Keratinocyte (primary cell): ENCODE results near the gene ANO7. TPM values are rescaled to one million over a fixed set of nuclear protein-coding genes. Genes with fewer than 3 reads are reported as not detected.

Experiments used
- DNase-seq: peaks from one replicate; pipeline ENCODE4 v3.0.0-alpha.2; 2011; ENCODE audit warnings: low read depth, missing footprints, low spot score
- FAIRE-seq: peaks from 2 replicates; lab custom pipeline; 2011; peaks lifted over from hg19 to GRCh38; lab: Jason Lieb, UNC
- H2AFZ ChIP-seq: 2 replicates; pipeline ENCODE4 v1.6.0; 2012; ENCODE audit warnings: low read length, control low read depth, inconsistent platforms; ENCODE audit not compliant: control insufficient read depth
- H3K27ac ChIP-seq: 2 replicates; pipeline ENCODE4 v1.5.1; 2011; ENCODE audit warnings: low read length; ENCODE audit not compliant: control insufficient read depth, insufficient read depth
- H3K27me3 ChIP-seq: 3 replicates; pipeline ENCODE4 v1.6.0; 2011; ENCODE audit warnings: low read length; ENCODE audit not compliant: control insufficient read depth, insufficient read depth; ENCODE audit errors: extremely low read depth
- H3K36me3 ChIP-seq, 2 experiments: 2 replicates in 1 of 2; 3 replicates in 1 of 2; pipeline ENCODE4 v1.5.1; 2011; ENCODE audit warnings: low read length in 2 of 2, mild to moderate bottlenecking in 1 of 2; ENCODE audit not compliant: control insufficient read depth in 2 of 2, insufficient read depth in 2 of 2; ENCODE audit errors: extremely low read depth in 1 of 2
- H3K4me1 ChIP-seq: 3 replicates; pipeline ENCODE4 v1.5.1; 2011; ENCODE audit warnings: low read length; ENCODE audit not compliant: control insufficient read depth, insufficient read depth; ENCODE audit errors: extremely low read depth
- H3K4me2 ChIP-seq: 3 replicates; pipeline ENCODE4 v1.6.0; 2011; ENCODE audit warnings: low read depth, low read length; ENCODE audit not compliant: control insufficient read depth, insufficient read depth; ENCODE audit errors: extremely low read depth
- H3K4me3 ChIP-seq, 3 experiments: fragments of 200-600 bp in 1 of 3; sonication (generic) in 1 of 3; 2 replicates in 2 of 3; 3 replicates in 1 of 3; pipeline ENCODE4 v1.5.1; 2011 to 2016; ENCODE audit warnings: low read length in 3 of 3, mild to moderate bottlenecking in 3 of 3, control low read depth in 2 of 3, inconsistent platforms in 1 of 3, low read depth in 1 of 3, mixed read lengths in 1 of 3, mixed run types in 1 of 3, moderate library complexity in 1 of 3; ENCODE audit not compliant: control insufficient read depth in 2 of 3, insufficient read depth in 2 of 3; ENCODE audit errors: extremely low read depth in 1 of 3
- H3K79me2 ChIP-seq: 2 replicates; pipeline ENCODE4 v1.6.0; 2012; ENCODE audit warnings: low read length; ENCODE audit not compliant: control insufficient read depth, insufficient read depth
- H3K9ac ChIP-seq: 3 replicates; pipeline ENCODE4 v1.6.0; 2011; ENCODE audit warnings: low read length; ENCODE audit not compliant: control insufficient read depth, insufficient read depth; ENCODE audit errors: extremely low read depth
- H3K9me1 ChIP-seq: 3 replicates; pipeline ENCODE4 v1.6.0; 2011; ENCODE audit warnings: low read length; ENCODE audit not compliant: control insufficient read depth, insufficient read depth; ENCODE audit errors: extremely low read depth
- H3K9me3 ChIP-seq: 2 replicates; pipeline ENCODE4 v1.5.1; 2012; ENCODE audit warnings: low read depth, low read length; ENCODE audit not compliant: control insufficient read depth
- H4K20me1 ChIP-seq: 3 replicates; pipeline ENCODE4 v1.6.0; 2011; ENCODE audit warnings: low read length; ENCODE audit not compliant: control insufficient read depth, insufficient read depth; ENCODE audit errors: extremely low read depth
- CTCF ChIP-seq, 3 experiments: IDR thresholded peaks in 1 of 3; conservative IDR thresholded peaks in 1 of 3; optimal IDR thresholded peaks in 1 of 3; 2 replicates in 2 of 3; 3 replicates in 1 of 3; pipeline versions ENCODE3 to v1.5.1; 2011; ENCODE audit warnings: low read length in 3 of 3, mild to moderate bottlenecking in 3 of 3, moderate library complexity in 2 of 3, control low read depth in 1 of 3, inconsistent platforms in 1 of 3; ENCODE audit not compliant: insufficient read depth in 2 of 3; ENCODE audit errors: extremely low read depth in 1 of 3
- EZH2 ChIP-seq: IDR thresholded peaks from one replicate; pipeline ENCODE4 v1.6.1; 2012; ENCODE audit warnings: inconsistent platforms, mild to moderate bottlenecking, low read length, moderate library complexity
- dilution Hi-C: fragments of 300-500 bp; cut with MboI; formaldehyde crosslinking; loops from one replicate; pipeline ENCODE4 v1.7.0; 2020; ENCODE audit warnings: low sequenced_read_pairs; ENCODE audit not compliant: extremely low pct_ligation_motif_present
- polyA plus RNA-seq, 5 experiments: library from polyadenylated mRNA; depleted of rRNA in 3 of 5; stranded (reverse) in 3 of 5; stranded (forward) in 1 of 5; unstranded in 1 of 5; fragments of >200 nt; gene quantifications; 1 replicate in 1 of 5; 2 replicates in 3 of 5; 3 replicates in 1 of 5; pipeline versions ENCODE4 v1.2.1 to v1.2.3, GENCODE V29; 2011 to 2012; ENCODE audit warnings: missing spikeins in 2 of 5, low read depth in 1 of 5, low replicate concordance in 1 of 5

The ANO7 gene
- polyA plus RNA-seq, 1 donor (not counting 4 experiments of a cell fraction or from before 2014, with no cell fraction given) = 0.14 TPM

GRCh38 chr2:241179899-241180298 lies 8.6 kb upstream of the ANO7 start:
- H3K9me3 ChIP-seq = no peaks in the 10 kb centered on the region
- no peaks in the 10 kb centered on the region for H3K27me3 ChIP-seq
- no peaks in the 10 kb centered on the region for H3K9me1 ChIP-seq
- H4K20me1 ChIP-seq = no peaks in the 10 kb centered on the region
- dilution Hi-C loops = no loop called here
- H3K4me2 ChIP-seq = no peak overlapping the region
- H3K27ac ChIP-seq = no peak overlapping the region
- no peak for DNase-seq
- no peak for FAIRE-seq
- no peak overlapping the region for H3K4me3 ChIP-seq
- no peaks in the 10 kb centered on the region for H3K79me2 ChIP-seq
- H3K36me3 ChIP-seq = peaks cover 6 to 12% of the 10 kb centered on the region in 2 experiments
- no peak overlapping the region for H2AFZ ChIP-seq
- no peak overlapping the region for H3K9ac ChIP-seq
- H3K4me1 ChIP-seq = no peaks in the 10 kb centered on the region
- TF ChIP-seq CTCF (optimal IDR thresholded peaks at IDR 0.05 in 1 of 3, IDR thresholded peaks at IDR 0.05 in 1 of 3, conservative IDR thresholded peaks at IDR 0.05 in 1 of 3; ENCODE audit: extremely low read depth in 1 of 3, insufficient read depth in 2 of 3, low read length in 3 of 3) (no peak), EZH2 (no peak)

- dilution Hi-C loops = no loop called here
- DNase-seq (no peak), FAIRE-seq (no peak)
- no peak overlapping the region for H3K4me2 ChIP-seq
- no peaks in the 10 kb centered on the region for H3K9me1 ChIP-seq
- H3K4me1 ChIP-seq = no peaks in the 10 kb centered on the region
- H3K27ac ChIP-seq = no peak overlapping the region
- H3K9me3 ChIP-seq = no peaks in the 10 kb centered on the region
- peaks cover 6 to 11% of the 10 kb centered on the region in 2 experiments for H3K36me3 ChIP-seq
- H4K20me1 ChIP-seq = no peaks in the 10 kb centered on the region
- H3K79me2 ChIP-seq = no peaks in the 10 kb centered on the region
- H3K27me3 ChIP-seq = no peaks in the 10 kb centered on the region
- TF ChIP-seq EZH2 = no peak
- TF ChIP-seq CTCF (optimal IDR thresholded peaks at IDR 0.05 in 1 of 3, IDR thresholded peaks at IDR 0.05 in 1 of 3, conservative IDR thresholded peaks at IDR 0.05 in 1 of 3; ENCODE audit: extremely low read depth in 1 of 3, insufficient read depth in 2 of 3, low read length in 3 of 3) = no peak
- no peak overlapping the region for H3K4me3 ChIP-seq
- H3K9ac ChIP-seq = no peak overlapping the region
- H2AFZ ChIP-seq = no peak overlapping the region
Observed at GRCh38 chr2:241180495-241180894, 8.0 kb upstream of the ANO7 start.
